GM12878 (cell line): ENCODE results near the gene RAB31. TPM values are rescaled to one million over a fixed set of nuclear protein-coding genes. Genes with fewer than 3 reads are reported as not detected.

Experiments
- ATAC-seq: fragments of 200-7000 bp; cut with Tn5 transposase; 3 replicates; pipeline ENCODE4 v1.9.1; 2020; ENCODE audit warnings: mild to moderate bottlenecking, moderate library complexity
- BruUV-seq: library from RNA; stranded (reverse); fragments of 400-500 nt; replicated peaks from 2 replicates; lab custom pipeline; 2021; lab: Mats Ljungman, UMichigan
- CTCF ChIA-PET: fragments of 300-600 bp; sonication (Branson Sonifier 250); formaldehyde crosslinking; extraction: SDS; loops from one replicate; lab custom pipeline; 2021; ENCODE audit warnings: inconsistent platforms; lab: Yijun Ruan, JAX
- POLR2A ChIA-PET: fragments of 350-600 bp; formaldehyde crosslinking; extraction: SDS; loops from one replicate; lab custom pipeline; 2021; ENCODE audit warnings: inconsistent platforms; lab: Charles Lee
- RAD21 ChIA-PET: fragments of 300-600 bp; sonication (Branson Sonifier 250); formaldehyde crosslinking; loops from one replicate; lab custom pipeline; 2023; ENCODE audit warnings: antibody characterized with exemption; ENCODE audit not compliant: unreplicated experiment; lab: Charles Lee
- SMC1A ChIA-PET: fragments of 300-600 bp; sonication (Branson Sonifier 250); formaldehyde crosslinking; loops from one replicate; lab custom pipeline; 2023; ENCODE audit not compliant: unreplicated experiment, uncharacterized antibody; lab: Charles Lee
- DNase-seq: peaks from one replicate; pipeline ENCODE4 v3.0.0-alpha.2; 2011; ENCODE audit warnings: low read depth, low spot score
- FAIRE-seq: peaks from 3 replicates; lab custom pipeline; 2011; peaks lifted over from hg19 to GRCh38; lab: Jason Lieb, UNC
- H2AFZ ChIP-seq: 2 replicates; pipeline ENCODE4 v1.6.0; 2011; ENCODE audit warnings: low read depth, low read length, control low read depth; ENCODE audit not compliant: control insufficient read depth
- H3K27ac ChIP-seq: 2 replicates; pipeline ENCODE4 v1.5.1; 2011; ENCODE audit warnings: control low read depth; ENCODE audit not compliant: control insufficient read depth, insufficient read depth
- H3K27me3 ChIP-seq, 2 experiments: replicated peaks in 1 of 2; 2 replicates each; pipeline versions ENCODE4 v1.6.0 to v1.6.1; 2011; ENCODE audit warnings: low read length in 1 of 2; ENCODE audit not compliant: control insufficient read depth in 2 of 2, insufficient read depth in 2 of 2
- H3K36me3 ChIP-seq, 2 experiments: 2 replicates each; pipeline ENCODE4 v1.5.1; 2011; ENCODE audit warnings: low read length in 1 of 2; ENCODE audit not compliant: control insufficient read depth in 2 of 2, insufficient read depth in 2 of 2
- H3K4me1 ChIP-seq: 2 replicates; pipeline ENCODE4 v1.6.1; 2011; ENCODE audit warnings: mild to moderate bottlenecking, low read length, moderate library complexity, mixed read lengths; ENCODE audit not compliant: control insufficient read depth, insufficient read depth
- H3K4me2 ChIP-seq: 2 replicates; pipeline ENCODE4 v1.6.0; 2011; ENCODE audit warnings: control low read depth; ENCODE audit not compliant: control insufficient read depth, insufficient read depth
- H3K4me3 ChIP-seq: fragments of 200-600 bp; sonication (generic); 2 replicates; pipeline ENCODE4 v1.5.1; 2016
- H3K79me2 ChIP-seq: 2 replicates; pipeline ENCODE4 v1.6.0; 2011; ENCODE audit warnings: low read length; ENCODE audit not compliant: control insufficient read depth, insufficient read depth
- H3K9ac ChIP-seq: 2 replicates; pipeline ENCODE4 v1.8.0; 2011; ENCODE audit warnings: low read length, control low read depth, mixed read lengths; ENCODE audit not compliant: control insufficient read depth, insufficient read depth
- H3K9me3 ChIP-seq: replicated peaks from 3 replicates; pipeline ENCODE4 v1.5.1; 2011; ENCODE audit warnings: mild to moderate bottlenecking, low read length; ENCODE audit not compliant: control insufficient read depth, insufficient read depth
- H4K20me1 ChIP-seq: 2 replicates; pipeline ENCODE4 v1.6.0; 2011; ENCODE audit not compliant: control insufficient read depth, insufficient read depth
- ATF2 ChIP-seq: IDR thresholded peaks from 2 replicates; pipeline ENCODE4 v1.6.1; 2012; ENCODE audit warnings: low read length, inconsistent platforms
- CBFB ChIP-seq: IDR thresholded peaks from 2 replicates; pipeline ENCODE4 v1.6.1; 2016; ENCODE audit warnings: antibody characterized with exemption, low read depth
- CBX3 ChIP-seq: fragments of 200-600 bp; sonication (generic); IDR thresholded peaks from 2 replicates; pipeline ENCODE4 v1.6.1; 2016; ENCODE audit warnings: low read depth, borderline replicate concordance
- CHD1 ChIP-seq: IDR thresholded peaks from 2 replicates; pipeline ENCODE4 v1.6.1; 2012; ENCODE audit warnings: low read depth, low read length, improper control_type of control experiment
- GATAD2B ChIP-seq: fragments of 450-650 bp; conservative IDR thresholded peaks from 2 replicates; pipeline ENCODE4 v1.6.1; 2017; ENCODE audit warnings: low read depth, mild to moderate bottlenecking, moderate library complexity
- IRF4 ChIP-seq: IDR thresholded peaks from 2 replicates; pipeline ENCODE4 v1.6.1; 2011; ENCODE audit warnings: low read depth, low read length
- NFYA ChIP-seq: IDR thresholded peaks from 2 replicates; pipeline ENCODE4 v1.6.1; 2011; ENCODE audit warnings: low read depth, mild to moderate bottlenecking, low read length, improper control_type of control experiment, borderline replicate concordance
- NFYB ChIP-seq: IDR thresholded peaks from 2 replicates; pipeline ENCODE4 v1.6.1; 2011; ENCODE audit warnings: low read depth, mild to moderate bottlenecking, low read length, improper control_type of control experiment, moderate library complexity; ENCODE audit not compliant: insufficient read depth
- STAT3 ChIP-seq: IDR thresholded peaks from 2 replicates; pipeline ENCODE4 v1.6.1; 2011; ENCODE audit warnings: low read depth, low read length, improper control_type of control experiment
- TCF12 ChIP-seq: IDR thresholded peaks from 2 replicates; pipeline ENCODE4 v1.6.1; 2011; ENCODE audit warnings: low read depth, mild to moderate bottlenecking, low read length
- ZBTB40 ChIP-seq: fragments of 450-650 bp; IDR thresholded peaks from 2 replicates; pipeline ENCODE4 v1.6.1; 2016; ENCODE audit warnings: mild to moderate bottlenecking, moderate library complexity, borderline replicate concordance
- ZNF207 ChIP-seq: fragments of 450-650 bp; IDR thresholded peaks from 2 replicates; pipeline ENCODE4 v1.6.1; 2014; ENCODE audit warnings: antibody characterized with exemption, mild to moderate bottlenecking, borderline replicate concordance
- ZNF217 ChIP-seq: fragments of 450-650 bp; IDR thresholded peaks from 2 replicates; pipeline ENCODE4 v1.6.1; 2017; ENCODE audit warnings: antibody characterized with exemption, mild to moderate bottlenecking
- WGBS: methylation state at CpG from one replicate; pipeline ENCODE4 v1.1.6; 2016; ENCODE audit warnings: low lambda C conversion rate; ENCODE audit not compliant: insufficient replicate concordance, insufficient coverage; ENCODE audit errors: missing lambda C conversion rate; 5-methylcytosine and 5-hydroxymethylcytosine counted together
- in situ Hi-C: fragments of 300-500 bp; cut with MboI; formaldehyde crosslinking; loops from 9 replicates; pipeline ENCODE4 v1.14.3; 2018; ENCODE audit warnings: mixed read lengths
- intact Hi-C: fragments of 100-400 bp; cut with micrococcal nuclease; formaldehyde crosslinking; loops from one replicate; pipeline ENCODE4 v1.14.2; 2022; ENCODE audit not compliant: unreplicated experiment
- polyA plus RNA-seq, 11 experiments: library from polyadenylated mRNA; depleted of rRNA in 4 of 11; unstranded in 6 of 11; stranded (reverse) in 5 of 11; fragments of >200 nt; fragmentation: Nextera tagmentation in 4 of 11; fragmentation: Illumina TruSeq in 1 of 11; extraction: Ambion mirVana in 4 of 11; extraction: Trizol in 1 of 11; gene quantifications; 1 replicate in 1 of 11; 2 replicates in 10 of 11; pipeline versions ENCODE4 v1.2.1 to v1.2.3, GENCODE V29; 2011 to 2016; ENCODE audit warnings: inconsistent platforms in 2 of 11, missing spikeins in 2 of 11, low read depth in 1 of 11
- total RNA-seq, 4 experiments: library from RNA; depleted of rRNA in 3 of 4; stranded (reverse); fragments of >200 nt in 3 of 4; fragmentation: Illumina TruSeq in 1 of 4; extraction: Trizol in 1 of 4; gene quantifications; 2 replicates each; pipeline versions ENCODE4 v1.2.1 to v1.2.3, GENCODE V29; 2013 to 2021

RAB31 gene
- total and polyA plus RNA-seq, 10 of the 15 experiments (the other 5 are each of a cell fraction or from before 2014, with no cell fraction given) = 0.80 to 23.3 (median 12.2) TPM

- SMC1A ChIA-PET = no interaction called here
- FAIRE-seq (no peak), DNase-seq (no peak), ATAC-seq (no peak)
- H3K4me3 ChIP-seq = no peak overlapping the region
- no peak overlapping the region for H3K4me2 ChIP-seq
- POLR2A ChIA-PET = no interaction called here
- H2AFZ ChIP-seq = no peak overlapping the region
- no peaks in the 10 kb centered on the region for H4K20me1 ChIP-seq
- TF ChIP-seq STAT3 (no peak), IRF4 (no peak), CBX3 (no peak), ZNF217 (no peak), ZBTB40 (no peak), GATAD2B (no peak), TCF12 (no peak), NFYA (no peak), ATF2 (no peak), NFYB (no peak), CHD1 (no peak), ZNF207 (no peak), CBFB (no peak)
- intact Hi-C loops (no loop called here), in situ Hi-C loops (no loop called here)
- H3K27me3 ChIP-seq = no peaks in the 10 kb centered on the region
- WGBS = 85% methylated on average over 8 of the region's 8 CpGs
- no peaks in the 10 kb centered on the region for H3K9me3 ChIP-seq
- no peak overlapping the region for H3K27ac ChIP-seq
- CTCF ChIA-PET = no interaction called here
- H3K4me1 ChIP-seq = no peaks in the 10 kb centered on the region; the same call in 1 of the 2 replicates
- no TSS peak for BruUV-seq
- H3K9ac ChIP-seq = no peak overlapping the region
- RAD21 ChIA-PET = no interaction called here
- no peaks in the 10 kb centered on the region for H3K36me3 ChIP-seq
- no peaks in the 10 kb centered on the region for H3K79me2 ChIP-seq
Measured at GRCh38 chr18:9756933-9757470, 48.9 kb downstream of the RAB31 start.
